B cell (primary cell): ENCODE data around the gene NFU1. TPM values are rescaled to one million over a fixed set of nuclear protein-coding genes. Genes with fewer than 3 reads are reported as not detected.

Experiments
- ATAC-seq: fragments of 200-7000 bp; cut with Tn5 transposase; one replicate; pipeline ENCODE4 v1.10.0; 2021; ENCODE audit warnings: low read depth, mild to moderate bottlenecking, moderate number of reproducible peaks, moderate library complexity
- CTCF ChIA-PET: fragments of 350-600 bp; sonication (Branson Sonifier 250); formaldehyde crosslinking; loops from one replicate; lab custom pipeline; 2021; ENCODE audit warnings: antibody characterized with exemption, inconsistent platforms; lab: Charles Lee
- POLR2A ChIA-PET: fragments of 350-600 bp; sonication (Branson Sonifier 250); formaldehyde crosslinking; loops from one replicate; lab custom pipeline; 2021; ENCODE audit warnings: antibody characterized with exemption; lab: Charles Lee
- DNase-seq: peaks from one replicate; pipeline ENCODE4 v3.0.0; 2013
- H2AFZ ChIP-seq: 2 replicates; pipeline ENCODE4 v1.6.1; 2012; ENCODE audit warnings: mild to moderate bottlenecking, low read depth, low read length; ENCODE audit not compliant: insufficient read depth, poor library complexity, severe bottlenecking
- H3K27ac ChIP-seq, 2 donors: 1 replicate in 1 of 2; 2 replicates in 1 of 2; pipeline ENCODE4 v1.5.1; 2012 to 2013; ENCODE audit warnings: low read length in 2 of 2, mild to moderate bottlenecking in 2 of 2, moderate library complexity in 1 of 2
- H3K27me3 ChIP-seq, 4 experiments: fragments of 200-600 bp in 1 of 4; sonication (generic) in 1 of 4; replicated peaks in 1 of 4; 1 replicate in 2 of 4; 2 replicates in 2 of 4; pipeline versions ENCODE4 v1.6.1 to v1.7.0; 2013 to 2016; ENCODE audit warnings: low read length in 3 of 4, mild to moderate bottlenecking in 2 of 4, mixed read lengths in 1 of 4, moderate library complexity in 1 of 4; ENCODE audit not compliant: insufficient read depth in 4 of 4, control insufficient read depth in 3 of 4; ENCODE audit errors: control extremely low read depth in 1 of 4
- H3K36me3 ChIP-seq, 2 experiments: replicated peaks in 1 of 2; 1 replicate in 1 of 2; 2 replicates in 1 of 2; pipeline versions ENCODE4 v1.6.1 to v1.7.1; 2013; ENCODE audit warnings: low read length in 1 of 2; ENCODE audit not compliant: insufficient read depth in 2 of 2, control insufficient read depth in 1 of 2; ENCODE audit errors: control extremely low read depth in 1 of 2, extremely low read depth in 1 of 2
- H3K4me1 ChIP-seq, 2 donors: fragments of 200-600 bp in 1 of 2; sonication (generic) in 1 of 2; 1 replicate in 1 of 2; 2 replicates in 1 of 2; pipeline versions ENCODE4 v1.5.1 to v1.6.1; 2013 to 2017; ENCODE audit warnings: low read length in 2 of 2; ENCODE audit not compliant: control insufficient read depth in 2 of 2, insufficient read depth in 2 of 2
- H3K4me2 ChIP-seq: replicated peaks from 2 replicates; pipeline ENCODE3; 2012; ENCODE audit warnings: mild to moderate bottlenecking, low read depth, low read length; ENCODE audit not compliant: poor library complexity, severe bottlenecking
- H3K4me3 ChIP-seq, 5 experiments: fragments of 200-600 bp in 1 of 5; sonication (generic) in 1 of 5; 1 replicate in 3 of 5; 2 replicates in 2 of 5; pipeline versions ENCODE4 v1.5.1 to v1.7.0; 2011 to 2016; ENCODE audit warnings: low read length in 4 of 5, mild to moderate bottlenecking in 4 of 5, low read depth in 2 of 5, control low read depth in 1 of 5, moderate library complexity in 1 of 5; ENCODE audit not compliant: insufficient read depth in 1 of 5; ENCODE audit errors: control extremely low read depth in 1 of 5, extremely low read depth in 1 of 5
- H3K79me2 ChIP-seq: fragments of 200-600 bp; sonication (generic); one replicate; pipeline ENCODE4 v1.6.0; 2016; ENCODE audit warnings: low read length; ENCODE audit not compliant: control insufficient read depth, insufficient read depth
- H3K9ac ChIP-seq: fragments of 200-600 bp; sonication (generic); 2 replicates; pipeline ENCODE4 v1.6.1; 2017; ENCODE audit warnings: mild to moderate bottlenecking, low read length, moderate library complexity
- H3K9me3 ChIP-seq, 3 donors: one replicate each; pipeline versions ENCODE4 v1.6.1 to v1.7.1; 2013; ENCODE audit warnings: low read length in 2 of 3; ENCODE audit not compliant: control insufficient read depth in 2 of 3, insufficient read depth in 1 of 3; ENCODE audit errors: control extremely low read depth in 1 of 3
- H4K20me1 ChIP-seq: 2 replicates; pipeline ENCODE4 v1.6.0; 2012; ENCODE audit warnings: mild to moderate bottlenecking, low read length; ENCODE audit not compliant: insufficient read depth, control insufficient read depth, poor library complexity, severe bottlenecking
- H3K27ac Mint-ChIP-seq: one replicate; pipeline ENCODE4 v1.8.0; 2021; ENCODE audit warnings: mixed read lengths
- H3K27me3 Mint-ChIP-seq: one replicate; pipeline ENCODE4 v1.8.0; 2021; ENCODE audit warnings: mixed read lengths
- H3K4me1 Mint-ChIP-seq: one replicate; pipeline ENCODE4 v1.8.0; 2021; ENCODE audit warnings: mixed read lengths
- H3K4me3 Mint-ChIP-seq: one replicate; pipeline ENCODE4 v1.8.0; 2021; ENCODE audit warnings: mixed read lengths
- H3K9me3 Mint-ChIP-seq: one replicate; pipeline ENCODE4 v1.8.0; 2022; ENCODE audit warnings: mixed read lengths; ENCODE audit not compliant: insufficient read depth
- CTCF ChIP-seq: fragments of 200-600 bp; IDR thresholded peaks from one replicate; pipeline ENCODE4 v1.8.0; 2022; ENCODE audit warnings: antibody characterized with exemption, mild to moderate bottlenecking
- EZH2 ChIP-seq: IDR thresholded peaks from 2 replicates; pipeline ENCODE4 v1.6.1; 2012; ENCODE audit warnings: borderline replicate concordance, low read depth, mild to moderate bottlenecking, moderate library complexity, low read length; ENCODE audit not compliant: insufficient read depth, poor library complexity, severe bottlenecking
- WGBS: methylation state at CpG from one replicate; pipeline ENCODE4 v1.1.5; 2013; ENCODE audit warnings: missing lambda C conversion rate; ENCODE audit not compliant: insufficient coverage; 5-methylcytosine and 5-hydroxymethylcytosine counted together
- intact Hi-C: fragments of 100-400 bp; cut with micrococcal nuclease; formaldehyde crosslinking; loops from one replicate; pipeline ENCODE4 v1.10.0; 2022
- polyA plus RNA-seq: library from polyadenylated mRNA; depleted of rRNA; stranded (reverse); fragments of >200 nt; gene quantifications from 2 replicates; pipeline ENCODE4 v1.2.3, GENCODE V29; 2012
- total RNA-seq, 2 donors: library from RNA; stranded (reverse); fragments of 120-200 nt in 1 of 2; gene quantifications; 1 replicate in 1 of 2; 2 replicates in 1 of 2; pipeline versions ENCODE4 v1.2.3 to v1.2.4, GENCODE V29; 2013 to 2022

The NFU1 gene
- total and polyA plus RNA-seq, 2 donors (not counting 1 experiment from before 2014, with no cell fraction given) = 19.2 to 40.6 TPM

GRCh38 chr2:69393963-69394362, 43.3 kb downstream of the NFU1 start:
- POLR2A ChIA-PET = no interaction called here
- ATAC-seq (no peak), DNase-seq (no peak)
- no peak overlapping the region for H3K27ac Mint-ChIP-seq
- no peak overlapping the region for H3K27ac ChIP-seq
- CTCF ChIA-PET = no interaction called here
- H3K9me3 ChIP-seq = no peaks in the 10 kb centered on the region
- no peaks in the 10 kb centered on the region for H4K20me1 ChIP-seq
- intact Hi-C loops = no loop called here
- no peak overlapping the region for H3K9ac ChIP-seq
- no peak overlapping the region for H3K4me3 ChIP-seq
- no peak overlapping the region for H3K4me3 Mint-ChIP-seq
- no peaks in the 10 kb centered on the region for H3K4me1 ChIP-seq
- H2AFZ ChIP-seq = no peak overlapping the region
- no peaks in the 10 kb centered on the region for H3K4me1 Mint-ChIP-seq
- H3K4me2 ChIP-seq = no peak overlapping the region
- no peaks in the 10 kb centered on the region for H3K9me3 Mint-ChIP-seq
- TF ChIP-seq EZH2 = no peak
- no peak for TF ChIP-seq CTCF
- H3K27me3 Mint-ChIP-seq = no peaks in the 10 kb centered on the region
- no peaks in the 10 kb centered on the region for H3K27me3 ChIP-seq
- H3K79me2 ChIP-seq = no peaks in the 10 kb centered on the region
- peaks cover 5 to 18% of the 10 kb centered on the region in 2 experiments for H3K36me3 ChIP-seq

GRCh38 chr2:69390471-69390870, 46.8 kb downstream of the NFU1 start:
- Mint-ChIP-seq H3K27me3 (no peaks in the 10 kb centered on the region), H3K9me3 (no peaks in the 10 kb centered on the region), H3K27ac (no peak overlapping the region), H3K4me1 (peaks cover 20% of the 10 kb centered on the region), H3K4me3 (no peak overlapping the region)
- Histone ChIP-seq H3K79me2 (peaks cover 18% of the 10 kb centered on the region), H3K27me3 (no peaks in the 10 kb centered on the region), H3K4me1 (peaks cover 15 to 16% of the 10 kb centered on the region in 2 donors), H3K4me3 (no peak overlapping the region), H3K4me2 (no peak overlapping the region), H3K27ac (no peak overlapping the region), H4K20me1 (no peaks in the 10 kb centered on the region), H3K36me3 (peaks cover 1 to 6% of the 10 kb centered on the region in 2 experiments), H3K9me3 (no peaks in the 10 kb centered on the region), H3K9ac (no peak overlapping the region), H2AFZ (no peak overlapping the region)
- POLR2A ChIA-PET = no interaction called here
- no peak for DNase-seq
- ATAC-seq = no peak
- WGBS = no CpG with 5 or more reads among the region's 3 CpGs
- intact Hi-C loops = no loop called here
- CTCF ChIA-PET = interaction anchor here (1.0 kb wide), 1 partner anchor 47 kb away, joined by 3 read pairs; the partner anchor contains the start of gene NFU1
- no peak for TF ChIP-seq CTCF
- no peak for TF ChIP-seq EZH2
